ENCODE results near the gene FGF23.

DNA sequence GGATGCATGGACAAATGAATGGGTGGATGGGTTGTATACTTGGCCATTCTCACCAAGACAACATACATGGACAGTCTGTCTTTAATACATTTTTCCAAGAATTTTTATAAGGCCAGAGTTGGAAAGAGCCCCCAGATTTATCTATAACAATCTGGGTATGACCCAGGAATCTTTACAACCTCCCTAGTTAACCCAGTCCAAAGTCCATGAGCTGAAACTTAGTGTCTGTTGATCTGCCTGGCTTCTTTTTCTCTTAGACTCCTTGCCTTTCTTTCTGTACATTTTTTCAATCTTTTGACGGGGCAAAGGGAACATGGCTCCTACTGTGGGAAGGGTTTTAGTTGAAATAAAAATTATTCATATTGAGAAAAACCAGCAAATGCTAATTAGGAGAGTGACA, 740 bp downstream of the FGF23 start:
- no peak for TF ChIP-seq POLR2A (IDR thresholded peaks at IDR 0.05; ENCODE audit: low read depth, low read length)
- TF ChIP-seq POLR2AphosphoS5 (IDR thresholded peaks at IDR 0.05; ENCODE audit: low read depth, low read length): no peak

Data from GM12891 (cell line).